GM18498 (cell line): ENCODE results near the gene PSMB8.
"Not testable (repeated sequence)": the region's sequence is repeated elsewhere in the genome, so short reads cannot be mapped to it uniquely, and the experiment has no call there.

Experiments
- ATAC-seq: cut with Tn5 transposase; IDR thresholded peaks from one replicate; pipeline ENCODE4 v1.9.1; 2021; ENCODE audit warnings: mild to moderate bottlenecking, moderate library complexity; ENCODE audit not compliant: unreplicated experiment

PSMB8 gene

GRCh38 chr6:32838114-32838958 lies 5.5 kb downstream of the PSMB8 start, which contains the start of gene TAP2:
TSS of gene TAP2 (minus strand) at chr6:32838739. CDS start at chr6:32838233, 506 bp downstream.
- ATAC-seq, result peak; percentile 80

DNA sequence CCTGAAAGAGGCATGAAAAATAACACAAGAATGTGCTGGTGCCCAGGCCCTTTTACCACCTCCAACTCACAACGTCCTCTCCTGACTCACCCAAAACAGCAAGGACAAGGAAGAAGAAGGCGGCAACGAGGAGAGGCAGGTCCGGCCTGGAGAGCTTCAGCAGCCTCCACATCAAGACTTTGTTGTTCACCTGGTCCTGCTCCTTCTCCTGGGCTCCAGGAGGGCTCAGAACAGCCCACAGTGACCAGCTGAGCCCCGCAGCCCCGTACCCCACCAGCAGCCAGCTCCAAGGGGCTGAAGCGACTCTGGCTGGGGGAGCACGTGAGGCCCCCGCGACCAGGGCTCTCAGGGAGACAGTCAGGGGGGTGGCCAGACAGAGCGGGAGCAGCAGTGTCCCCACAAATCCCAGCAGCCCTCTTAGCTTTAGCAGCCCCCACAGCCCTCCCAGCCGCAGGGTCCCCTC lies 6.2 kb downstream of the PSMB8 start:
- no peak for ATAC-seq

GRCh38 chr6:32836873-32837272 lies 7.0 kb downstream of the PSMB8 start:
- no peak for ATAC-seq

GRCh38 chr6:32835167-32835893 lies 8.5 kb downstream of the PSMB8 start:
- no peak for ATAC-seq

GRCh38 chr6:32833664-32834063 lies 10.2 kb downstream of the PSMB8 start:
- ATAC-seq, result no peak

DNA sequence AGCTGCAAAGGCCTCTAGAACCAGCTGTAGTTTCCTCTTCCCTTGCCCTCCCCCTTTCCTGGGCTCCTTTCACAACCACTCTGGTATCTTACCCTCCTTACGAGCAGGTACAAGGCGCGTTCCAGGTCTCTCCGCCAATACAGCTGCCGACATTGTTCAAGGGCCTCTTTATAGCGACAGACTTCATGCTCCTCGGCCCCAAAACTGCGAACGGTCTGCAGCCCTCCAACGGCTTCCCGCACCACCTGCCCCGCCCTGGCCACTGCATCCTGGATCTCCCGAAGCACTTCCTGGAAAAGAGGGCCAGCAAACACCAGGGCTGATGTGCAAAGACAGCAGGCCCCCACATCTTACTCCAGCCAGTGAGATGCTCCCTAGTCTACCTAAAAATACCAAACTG lies 11.3 kb downstream of the PSMB8 start:
- ATAC-seq, result no peak

GRCh38 chr6:32830936-32831335 lies 12.9 kb downstream of the PSMB8 start:
- ATAC-seq, result no peak

DNA sequence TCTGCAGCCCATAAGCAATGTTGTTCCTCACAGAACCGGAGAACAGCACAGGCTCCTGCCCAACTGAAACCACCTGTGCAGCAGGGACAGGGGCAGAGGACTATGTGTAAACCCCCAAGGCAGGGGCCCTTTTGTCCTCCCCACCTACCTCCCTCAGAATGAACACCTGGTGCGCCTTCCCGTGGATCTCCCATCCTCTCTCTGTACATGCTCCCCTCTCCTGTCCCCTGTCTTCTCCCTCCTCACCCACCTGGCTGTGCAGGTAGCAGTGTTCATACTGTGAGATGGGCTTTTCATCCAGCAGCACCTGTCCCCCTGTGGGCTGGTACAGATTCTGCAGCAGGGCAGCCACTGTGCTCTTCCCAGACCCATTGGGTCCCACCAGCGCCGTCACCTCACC lies 13.8 kb downstream of the PSMB8 start:
- no peak for ATAC-seq

GRCh38 chr6:32829495-32829894 lies 14.4 kb downstream of the PSMB8 start:
- ATAC-seq, result no peak

- ATAC-seq, result no peak
Measured at GRCh38 chr6:32827025-32827424, 16.8 kb downstream of the PSMB8 start.

DNA sequence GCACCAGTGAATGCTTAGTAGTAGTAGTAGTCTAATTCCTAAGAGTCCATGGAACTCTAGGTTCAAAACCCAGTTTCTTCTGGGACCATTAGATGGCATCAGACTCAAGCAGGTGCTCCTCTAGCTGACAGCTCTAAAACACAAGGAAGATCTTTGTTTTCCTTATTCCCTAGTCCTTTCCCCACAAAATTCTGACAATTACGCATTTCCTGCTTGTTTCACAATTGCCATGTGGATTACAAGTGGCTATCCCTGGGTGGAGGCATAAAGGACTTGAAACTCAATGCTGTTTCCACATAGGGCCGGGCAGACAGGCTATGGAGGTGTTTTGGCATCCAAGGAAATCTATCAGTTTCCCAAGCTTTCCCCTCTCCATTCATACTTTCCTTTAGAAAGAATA lies 17.9 kb downstream of the PSMB8 start:
- no peak for ATAC-seq

DNA sequence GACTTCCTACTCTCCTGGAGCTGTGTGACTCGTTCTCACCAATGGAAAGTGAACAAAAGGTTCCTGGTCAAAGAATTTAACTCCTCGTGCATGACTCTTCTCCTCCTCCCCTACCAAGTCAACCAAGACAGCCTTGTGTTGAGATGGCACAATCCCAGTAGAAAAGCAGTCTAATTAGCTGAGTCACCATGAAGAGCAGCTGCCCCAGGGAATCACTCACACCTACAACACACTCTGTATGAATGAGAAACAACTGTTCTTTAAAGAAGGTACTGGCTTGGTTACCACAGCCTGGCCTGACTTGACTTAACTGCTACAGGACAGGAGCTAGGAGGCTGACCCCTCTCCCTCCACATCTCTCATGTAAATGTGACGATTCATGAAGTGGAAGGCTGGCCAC lies 24.1 kb downstream of the PSMB8 start:
- ATAC-seq, result no peak

GRCh38 chr6:32818867-32819266 lies 25.0 kb downstream of the PSMB8 start:
- ATAC-seq, result no peak

GRCh38 chr6:32816746-32817204 lies 27.1 kb downstream of the PSMB8 start, which contains the start of gene HLA-DOB:
TSS of gene HLA-DOB (minus strand) at chr6:32817002. CDS start at chr6:32816951, 51 bp downstream.
- peak; percentile 46 for ATAC-seq

DNA sequence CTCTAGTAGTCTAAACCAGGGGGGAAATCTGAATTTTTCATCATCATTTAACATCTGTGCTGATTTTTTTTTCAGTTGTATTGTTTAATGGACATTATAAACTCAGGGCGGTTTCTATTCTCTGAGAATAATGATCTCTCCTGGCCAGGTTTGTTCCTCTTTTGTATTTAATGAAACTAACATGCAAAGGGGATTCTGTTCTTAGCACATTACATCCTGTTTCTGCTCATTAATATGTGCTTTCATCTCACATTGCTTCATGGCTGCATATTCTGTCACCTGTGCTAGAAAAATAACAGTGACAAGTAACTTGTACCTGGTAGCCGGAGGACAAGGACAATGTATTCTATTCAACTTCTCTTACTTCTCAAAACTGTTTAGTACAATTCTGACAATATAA lies 27.9 kb downstream of the PSMB8 start:
- no peak for ATAC-seq

DNA sequence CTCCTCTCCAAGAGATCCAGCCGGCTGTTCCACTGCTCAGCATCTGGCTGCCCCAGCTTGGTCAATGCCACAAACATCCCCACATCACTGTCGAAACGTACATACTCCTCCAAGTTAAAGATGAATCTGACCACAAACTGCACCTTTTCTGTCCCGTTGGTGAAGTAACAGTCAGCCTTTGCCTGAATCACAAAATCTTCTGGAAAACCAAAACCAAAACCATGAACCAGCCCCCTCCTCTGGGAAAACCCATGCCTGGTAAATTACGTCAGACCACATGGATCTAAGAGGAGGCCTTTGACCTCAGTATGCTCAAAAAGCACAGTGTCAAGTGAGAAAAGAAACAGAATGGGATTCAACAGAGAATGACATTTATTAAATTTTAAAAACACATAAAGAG lies 28.7 kb downstream of the PSMB8 start:
- no peak for ATAC-seq

DNA sequence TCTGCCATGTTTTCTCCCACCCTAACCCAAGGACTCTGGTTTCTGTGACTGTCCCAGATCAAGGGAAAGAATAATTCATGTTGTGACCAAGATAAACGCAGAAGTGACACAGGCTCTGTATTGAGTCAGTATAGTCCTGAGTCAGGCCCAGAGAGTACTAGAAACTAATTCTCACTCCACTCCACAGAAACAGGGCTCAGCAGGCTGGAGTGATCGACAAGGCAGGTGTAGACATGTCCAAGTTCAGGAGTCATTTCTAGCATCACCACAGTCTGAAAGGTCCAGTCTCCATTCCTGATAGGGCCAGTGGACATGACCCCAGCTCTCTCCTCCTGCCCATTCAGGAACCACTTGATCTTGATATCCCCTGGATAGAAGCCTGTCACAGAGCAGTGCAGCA lies 29.7 kb downstream of the PSMB8 start:
- ATAC-seq, result no peak

DNA sequence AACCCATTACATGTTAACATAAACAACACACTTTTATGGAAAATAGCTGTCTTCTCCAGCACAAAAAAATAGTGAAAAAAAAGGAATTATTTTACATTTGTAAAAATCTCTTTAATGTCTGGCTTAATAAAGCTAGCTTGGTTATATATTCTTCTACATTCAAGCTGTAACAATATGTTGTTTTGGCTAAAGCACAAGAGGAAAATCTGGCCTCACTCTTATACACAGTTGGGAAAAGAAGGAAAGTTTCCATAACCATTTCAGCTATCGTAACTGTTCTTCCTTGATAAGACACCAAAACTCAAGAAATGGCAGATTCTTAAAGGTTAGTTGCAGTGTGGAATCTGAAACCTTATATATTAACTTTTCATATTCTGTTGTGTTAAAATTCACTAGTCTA lies 34.7 kb downstream of the PSMB8 start:
- ATAC-seq, result no peak

DNA sequence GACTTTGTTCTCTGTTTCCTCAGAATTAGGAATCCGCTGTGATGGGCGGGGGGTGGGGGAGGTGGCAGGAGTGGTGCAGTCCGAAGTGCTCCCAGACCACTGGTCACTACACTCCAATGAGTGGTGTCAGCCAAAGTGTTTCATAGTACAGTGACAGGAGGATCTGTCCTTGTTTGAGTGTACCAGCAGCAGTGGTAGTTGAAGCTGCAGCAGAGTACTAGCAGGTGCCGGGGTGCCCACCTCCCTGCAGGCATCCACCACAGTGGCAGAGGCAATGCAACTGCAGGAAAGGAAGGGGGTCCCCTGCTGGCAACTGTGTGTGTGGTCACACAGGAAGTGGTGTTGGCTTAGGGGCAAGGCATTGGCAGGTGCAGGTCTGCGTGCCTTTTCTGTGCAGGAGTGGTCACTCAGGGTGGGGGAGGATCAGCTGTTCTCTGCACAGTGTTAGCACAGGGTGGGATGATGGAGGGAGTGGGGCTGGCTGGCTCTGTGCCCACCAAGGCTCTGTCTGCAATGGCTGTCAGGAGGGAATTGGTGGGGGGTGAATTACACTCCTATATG lies 36.7 kb downstream of the PSMB8 start:
- no peak for ATAC-seq

DNA sequence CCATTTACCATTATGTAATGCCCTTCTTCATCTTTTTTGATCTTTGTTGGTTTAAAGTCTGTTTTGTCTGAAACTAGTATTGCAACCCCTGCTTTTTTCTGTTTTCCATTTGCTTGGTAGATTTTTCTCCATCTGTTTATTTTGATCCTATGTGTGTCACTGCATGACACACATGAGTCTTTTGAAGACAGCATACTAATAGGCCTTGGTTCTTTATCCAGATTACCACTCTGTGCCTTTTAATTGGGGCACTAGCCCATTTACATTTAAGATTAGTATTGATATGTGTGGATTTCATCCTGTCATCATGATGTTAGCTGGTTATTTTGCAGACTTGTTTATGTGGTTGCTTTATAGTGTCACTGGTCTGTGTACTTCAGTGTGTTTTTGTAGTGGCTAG lies 38.4 kb downstream of the PSMB8 start:
- ATAC-seq, result not testable (repeated sequence)

DNA sequence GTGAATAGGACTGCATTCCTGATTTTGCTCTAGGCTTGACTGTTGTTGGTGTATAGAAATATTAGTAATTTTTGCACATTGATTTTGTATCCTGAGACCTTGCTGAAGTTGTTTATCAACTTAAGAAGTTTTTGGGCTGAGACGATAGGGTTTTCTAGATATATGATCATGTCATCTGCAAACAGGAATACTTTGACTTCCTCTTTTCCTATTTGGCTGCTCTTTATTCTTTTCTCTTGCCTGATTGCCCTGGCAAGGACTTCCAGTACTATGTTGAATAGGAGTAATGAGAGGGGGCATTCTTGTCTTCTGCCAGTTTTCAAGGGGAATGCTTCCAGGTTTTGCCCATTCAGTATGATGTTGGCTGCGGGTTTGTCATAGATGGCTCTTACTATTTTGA lies 40.4 kb downstream of the PSMB8 start:
- no peak for ATAC-seq

GRCh38 chr6:32799740-32800139 lies 44.1 kb downstream of the PSMB8 start:
- no peak for ATAC-seq
